Measurements from ENCODE around the gene SUCO. TPM values are rescaled to one million over a fixed set of nuclear protein-coding genes. Genes with fewer than 3 reads are reported as not detected.

The SUCO gene
- total RNA-seq, 1 experiment from 2014 or later = 50.3 TPM

- DNase-seq = no peak
- intact Hi-C loops (cut with micrococcal nuclease; ENCODE audit: unreplicated experiment) = no loop called here
- TF ChIP-seq CTCF (IDR thresholded peaks at IDR 0.05; ENCODE audit: insufficient read depth in 1 of 2, low read depth in 1 of 2, low read length in 1 of 2, severe bottlenecking in 1 of 2, unreplicated experiment in 1 of 2) = no peak
- no peaks in the 10 kb centered on the region for H3K27me3 ChIP-seq (replicated peaks; ENCODE audit: control insufficient read depth, insufficient read depth, low read length)
- peaks cover 8% of the 10 kb centered on the region for H3K9me3 Mint-ChIP-seq (ENCODE audit: unreplicated experiment)
- no peaks in the 10 kb centered on the region for H3K27me3 Mint-ChIP-seq (ENCODE audit: insufficient read depth, unreplicated experiment)
- no peak overlapping the region for H3K4me3 ChIP-seq (ENCODE audit: low read depth, low read length)
- no peaks in the 10 kb centered on the region for H3K36me3 ChIP-seq (ENCODE audit: control insufficient read depth, insufficient read depth, low read length)
- peaks cover 6% of the 10 kb centered on the region; the same call in 1 of the 2 replicates for H3K9me3 ChIP-seq
- H3K4me1 ChIP-seq = no peaks in the 10 kb centered on the region
- H3K27ac Mint-ChIP-seq (ENCODE audit: unreplicated experiment) = no peak overlapping the region
- CTCF ChIA-PET = no interaction called here
- no peaks in the 10 kb centered on the region for H3K4me1 Mint-ChIP-seq (ENCODE audit: low read depth, unreplicated experiment)
- no peaks in the 10 kb centered on the region for H3K36me3 Mint-ChIP-seq (ENCODE audit: insufficient read depth, unreplicated experiment)
- POLR2A ChIA-PET = no interaction called here
- H3K4me3 Mint-ChIP-seq (ENCODE audit: unreplicated experiment) = no peak overlapping the region
- BruUV-seq (replicated peaks) = no TSS peak
Measured at GRCh38 chr1:172515436-172515835, 17.5 kb upstream of the SUCO start.

DNA sequence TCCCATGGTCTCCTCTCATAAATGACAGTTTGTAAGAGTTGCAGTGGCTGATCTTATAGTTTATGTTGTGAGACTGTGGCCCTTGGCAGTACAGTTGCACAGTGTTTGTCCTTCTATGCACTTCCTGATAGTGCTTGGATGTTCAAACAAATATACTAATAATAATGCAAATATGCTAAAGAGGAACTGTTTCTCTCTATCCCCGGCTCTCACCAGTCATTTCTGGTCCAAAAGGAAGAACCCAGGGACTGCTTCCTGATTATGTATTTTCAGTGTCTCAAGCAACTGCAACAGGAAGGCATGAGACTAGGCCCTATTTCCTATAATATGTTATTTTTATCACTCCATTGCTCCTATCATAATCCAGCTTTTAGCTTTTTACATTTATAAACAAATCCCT, 17.0 kb upstream of the SUCO start:
- H3K9me3 Mint-ChIP-seq (ENCODE audit: unreplicated experiment) = peaks cover 8% of the 10 kb centered on the region
- BruUV-seq (replicated peaks) = no TSS peak

GRCh38 chr1:172517081-172517480, 15.9 kb upstream of the SUCO start:
- Histone ChIP-seq H3K4me1 (no peaks in the 10 kb centered on the region), H3K36me3 (ENCODE audit: control insufficient read depth, insufficient read depth, low read length) (no peaks in the 10 kb centered on the region), H3K9me3 (peaks cover 6% of the 10 kb centered on the region; the same call in 1 of the 2 replicates), H3K27me3 (replicated peaks; ENCODE audit: control insufficient read depth, insufficient read depth, low read length) (no peaks in the 10 kb centered on the region), H3K4me3 (ENCODE audit: low read depth, low read length) (no peak overlapping the region)
- BruUV-seq (replicated peaks) = no TSS peak
- Mint-ChIP-seq H3K27ac (ENCODE audit: unreplicated experiment) (no peak overlapping the region), H3K4me3 (ENCODE audit: unreplicated experiment) (no peak overlapping the region), H3K4me1 (ENCODE audit: low read depth, unreplicated experiment) (no peaks in the 10 kb centered on the region), H3K27me3 (ENCODE audit: insufficient read depth, unreplicated experiment) (no peaks in the 10 kb centered on the region), H3K36me3 (ENCODE audit: insufficient read depth, unreplicated experiment) (no peaks in the 10 kb centered on the region), H3K9me3 (ENCODE audit: unreplicated experiment) (peaks cover 8% of the 10 kb centered on the region)
- POLR2A ChIA-PET = no interaction called here
- TF ChIP-seq CTCF (IDR thresholded peaks at IDR 0.05; ENCODE audit: insufficient read depth in 1 of 2, low read depth in 1 of 2, low read length in 1 of 2, severe bottlenecking in 1 of 2, unreplicated experiment in 1 of 2) = no peak
- no peak for DNase-seq
- CTCF ChIA-PET = no interaction called here
- intact Hi-C loops (cut with micrococcal nuclease; ENCODE audit: unreplicated experiment) = no loop called here

More for the DNA sequence above, 17.0 kb upstream of the SUCO start:
- Mint-ChIP-seq H3K4me1 (ENCODE audit: low read depth, unreplicated experiment) (no peaks in the 10 kb centered on the region), H3K27ac (ENCODE audit: unreplicated experiment) (no peak overlapping the region), H3K27me3 (ENCODE audit: insufficient read depth, unreplicated experiment) (no peaks in the 10 kb centered on the region), H3K4me3 (ENCODE audit: unreplicated experiment) (no peak overlapping the region), H3K36me3 (ENCODE audit: insufficient read depth, unreplicated experiment) (no peaks in the 10 kb centered on the region)
- H3K36me3 ChIP-seq (ENCODE audit: control insufficient read depth, insufficient read depth, low read length) = no peaks in the 10 kb centered on the region
- ChIA-PET CTCF (no interaction called here), POLR2A (no interaction called here)
- peaks cover 6% of the 10 kb centered on the region; the same call in 1 of the 2 replicates for H3K9me3 ChIP-seq
- H3K27me3 ChIP-seq (replicated peaks; ENCODE audit: control insufficient read depth, insufficient read depth, low read length) = no peaks in the 10 kb centered on the region
- no peaks in the 10 kb centered on the region for H3K4me1 ChIP-seq
- DNase-seq = no peak
- intact Hi-C loops (cut with micrococcal nuclease; ENCODE audit: unreplicated experiment) = no loop called here
- no peak overlapping the region for H3K4me3 ChIP-seq (ENCODE audit: low read depth, low read length)
- TF ChIP-seq CTCF (IDR thresholded peaks at IDR 0.05; ENCODE audit: insufficient read depth in 1 of 2, low read depth in 1 of 2, low read length in 1 of 2, severe bottlenecking in 1 of 2, unreplicated experiment in 1 of 2) = no peak
